Right lobe of liver (tissue), 4 donors: ENCODE results near the gene PCDHB12.
"Not testable (repeated sequence)": the region's sequence is repeated elsewhere in the genome, so short reads cannot be mapped to it uniquely, and the experiment has no call there.

Experiments
- POLR2A ChIP-seq: fragments of 450-650 bp; IDR thresholded peaks from one replicate; pipeline ENCODE4 v1.6.1; 2017; ENCODE audit warnings: antibody characterized with exemption, mild to moderate bottlenecking
- TF ChIP-seq, protein P1 (sequence below), 4 donors: fragments of 200-600 bp in 3 of 4; fragments of 450-650 bp in 1 of 4; IDR thresholded peaks; one replicate each; pipeline versions ENCODE4 v1.5.1 to v1.8.0; 2016 to 2022; ENCODE audit warnings: antibody characterized with exemption in 4 of 4, mild to moderate bottlenecking in 2 of 4
- donor health status: DM: no; HTN: no; CAD: no.
- donor health status: DM: no; HTN: no; CAD: no.
- donor health status: DM: no; HTN: yes; CAD: no.

- TF ChIP-seq, protein P1, sequence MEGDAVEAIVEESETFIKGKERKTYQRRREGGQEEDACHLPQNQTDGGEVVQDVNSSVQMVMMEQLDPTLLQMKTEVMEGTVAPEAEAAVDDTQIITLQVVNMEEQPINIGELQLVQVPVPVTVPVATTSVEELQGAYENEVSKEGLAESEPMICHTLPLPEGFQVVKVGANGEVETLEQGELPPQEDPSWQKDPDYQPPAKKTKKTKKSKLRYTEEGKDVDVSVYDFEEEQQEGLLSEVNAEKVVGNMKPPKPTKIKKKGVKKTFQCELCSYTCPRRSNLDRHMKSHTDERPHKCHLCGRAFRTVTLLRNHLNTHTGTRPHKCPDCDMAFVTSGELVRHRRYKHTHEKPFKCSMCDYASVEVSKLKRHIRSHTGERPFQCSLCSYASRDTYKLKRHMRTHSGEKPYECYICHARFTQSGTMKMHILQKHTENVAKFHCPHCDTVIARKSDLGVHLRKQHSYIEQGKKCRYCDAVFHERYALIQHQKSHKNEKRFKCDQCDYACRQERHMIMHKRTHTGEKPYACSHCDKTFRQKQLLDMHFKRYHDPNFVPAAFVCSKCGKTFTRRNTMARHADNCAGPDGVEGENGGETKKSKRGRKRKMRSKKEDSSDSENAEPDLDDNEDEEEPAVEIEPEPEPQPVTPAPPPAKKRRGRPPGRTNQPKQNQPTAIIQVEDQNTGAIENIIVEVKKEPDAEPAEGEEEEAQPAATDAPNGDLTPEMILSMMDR (IDR thresholded peaks at IDR 0.05) = not testable (repeated sequence)
- not testable (repeated sequence) for TF ChIP-seq POLR2A
These were observed 2.3 kb downstream of the PCDHB12 start for GRCh38 chr5:141210849-141211248.
